H9 (cell line): Measurements from ENCODE around the gene DNAJC1. TPM values are rescaled to one million over a fixed set of nuclear protein-coding genes. Genes with fewer than 3 reads are reported as not detected.

Source experiments
- DNase-seq: peaks from one replicate; pipeline ENCODE4 v3.0.0-alpha.2; 2017
- H2AFZ ChIP-seq: one replicate; pipeline ENCODE4 v1.6.1; 2013; ENCODE audit warnings: mild to moderate bottlenecking, low read length, control low read depth, moderate library complexity
- H2AK5ac ChIP-seq: 2 replicates; pipeline ENCODE4 v1.6.1; 2013; ENCODE audit warnings: low read length, control low read depth, mixed read lengths; ENCODE audit not compliant: insufficient read length
- H2BK120ac ChIP-seq: one replicate; pipeline ENCODE4 v1.6.1; 2013; ENCODE audit warnings: low read depth, mild to moderate bottlenecking, low read length, control low read depth, inconsistent platforms; ENCODE audit not compliant: poor library complexity, severe bottlenecking
- H2BK12ac ChIP-seq: 2 replicates; pipeline ENCODE4 v1.6.1; 2013; ENCODE audit warnings: low read length, control low read depth, mixed read lengths, low read depth; ENCODE audit not compliant: insufficient read length
- H2BK15ac ChIP-seq: 2 replicates; pipeline ENCODE4 v1.6.1; 2013; ENCODE audit warnings: low read depth, low read length, control low read depth
- H2BK20ac ChIP-seq: one replicate; pipeline ENCODE4 v1.6.1; 2013; ENCODE audit warnings: low read depth, mild to moderate bottlenecking, low read length, control low read depth, inconsistent platforms; ENCODE audit not compliant: poor library complexity, severe bottlenecking
- H2BK5ac ChIP-seq: 2 replicates; pipeline ENCODE4 v1.6.1; 2013; ENCODE audit warnings: low read length, control low read depth, mixed read lengths; ENCODE audit not compliant: insufficient read length
- H3K14ac ChIP-seq: 2 replicates; pipeline ENCODE4 v1.6.1; 2013; ENCODE audit warnings: low read length, control low read depth; ENCODE audit not compliant: insufficient read depth
- H3K18ac ChIP-seq: 2 replicates; pipeline ENCODE4 v1.6.1; 2013; ENCODE audit warnings: low read depth, mild to moderate bottlenecking, mixed read lengths, low read length, control low read depth; ENCODE audit not compliant: insufficient read length
- H3K23ac ChIP-seq: 2 replicates; pipeline ENCODE4 v1.6.1; 2013; ENCODE audit warnings: low read length, control low read depth, mixed read lengths, low read depth; ENCODE audit not compliant: insufficient read length
- H3K23me2 ChIP-seq: 2 replicates; pipeline ENCODE4 v1.6.1; 2013; ENCODE audit warnings: low read depth, mild to moderate bottlenecking, mixed read lengths, low read length, control low read depth; ENCODE audit not compliant: insufficient read length, poor library complexity, severe bottlenecking
- H3K27ac ChIP-seq: 2 replicates; pipeline ENCODE4 v1.5.1; 2013; ENCODE audit warnings: low read length, control low read depth, mixed read lengths, low read depth; ENCODE audit not compliant: insufficient read length
- H3K27me3 ChIP-seq: 2 replicates; pipeline ENCODE4 v1.6.1; 2013; ENCODE audit warnings: low read length, control low read depth, inconsistent platforms; ENCODE audit not compliant: insufficient read depth
- H3K4ac ChIP-seq: 2 replicates; pipeline ENCODE4 v1.6.1; 2013; ENCODE audit warnings: low read depth, mild to moderate bottlenecking, control low read depth, inconsistent platforms, low read length, moderate library complexity
- H3K4me1 ChIP-seq: 2 replicates; pipeline ENCODE4 v1.6.1; 2013; ENCODE audit warnings: low read length, control low read depth, inconsistent platforms; ENCODE audit not compliant: insufficient read depth
- H3K4me2 ChIP-seq: 2 replicates; pipeline ENCODE4 v1.6.1; 2013; ENCODE audit warnings: low read length, control low read depth, mixed read lengths; ENCODE audit not compliant: insufficient read length, insufficient read depth
- H3K56ac ChIP-seq: 2 replicates; pipeline ENCODE4 v1.6.1; 2013; ENCODE audit warnings: low read depth, mild to moderate bottlenecking, mixed read lengths, low read length, control low read depth; ENCODE audit not compliant: insufficient read length
- H3K79me1 ChIP-seq: 2 replicates; pipeline ENCODE4 v1.6.1; 2013; ENCODE audit warnings: low read depth, mild to moderate bottlenecking, moderate library complexity, low read length, control low read depth, inconsistent platforms; ENCODE audit not compliant: insufficient read depth, poor library complexity, severe bottlenecking
- H3K79me2 ChIP-seq: 2 replicates; pipeline ENCODE4 v1.6.1; 2013; ENCODE audit warnings: low read length, control low read depth, inconsistent platforms; ENCODE audit not compliant: insufficient read depth
- H3K9ac ChIP-seq: 2 replicates; pipeline ENCODE4 v1.6.1; 2013; ENCODE audit warnings: low read length, control low read depth, mixed read lengths; ENCODE audit not compliant: insufficient read length; ENCODE audit errors: extremely low read depth
- H3K9me3 ChIP-seq: one replicate; pipeline ENCODE4 v1.6.1; 2013; ENCODE audit warnings: low read depth, low read length, inconsistent platforms; ENCODE audit not compliant: control insufficient read depth
- H3T11ph ChIP-seq: one replicate; pipeline ENCODE4 v1.6.1; 2013; ENCODE audit warnings: mild to moderate bottlenecking, low read length, control low read depth, inconsistent platforms
- H4K20me1 ChIP-seq: one replicate; pipeline ENCODE4 v1.6.1; 2013; ENCODE audit not compliant: control insufficient read depth, insufficient read length, insufficient read depth
- H4K5ac ChIP-seq: 2 replicates; pipeline ENCODE4 v1.6.1; 2013; ENCODE audit warnings: low read depth, mild to moderate bottlenecking, mixed read lengths, low read length, control low read depth; ENCODE audit not compliant: insufficient read length
- H4K8ac ChIP-seq: replicated peaks from 2 replicates; pipeline ENCODE4 v1.6.1; 2013; ENCODE audit warnings: low read length, control low read depth, mixed read lengths, low read depth; ENCODE audit not compliant: insufficient read length
- H4K91ac ChIP-seq: 2 replicates; pipeline ENCODE4 v1.6.1; 2013; ENCODE audit warnings: low read depth, mild to moderate bottlenecking, moderate library complexity, mixed read lengths, low read length, control low read depth; ENCODE audit not compliant: insufficient read length
- H3K27ac Mint-ChIP-seq, 3 experiments: 2 replicates in 2 of 3; 3 replicates in 1 of 3; pipeline ENCODE4 v1.8.0; 2020 to 2021; ENCODE audit warnings: mixed read lengths in 3 of 3, mild to moderate bottlenecking in 1 of 3, moderate library complexity in 1 of 3
- H3K27me3 Mint-ChIP-seq: 2 replicates; pipeline ENCODE4 v1.8.0; 2021; ENCODE audit warnings: low read depth, mild to moderate bottlenecking, moderate library complexity, mixed read lengths
- H3K36me3 Mint-ChIP-seq, 3 experiments: 2 replicates in 2 of 3; 3 replicates in 1 of 3; pipeline ENCODE4 v1.8.0; 2020 to 2021; ENCODE audit warnings: low read depth in 3 of 3, mixed read lengths in 3 of 3; ENCODE audit not compliant: insufficient read depth in 1 of 3
- H3K4me1 Mint-ChIP-seq, 2 experiments: 2 replicates each; pipeline ENCODE4 v1.8.0; 2020; ENCODE audit warnings: mixed read lengths in 2 of 2
- H3K4me3 Mint-ChIP-seq, 2 experiments: 2 replicates in 1 of 2; 3 replicates in 1 of 2; pipeline ENCODE4 v1.8.0; 2020 to 2021; ENCODE audit warnings: mild to moderate bottlenecking in 2 of 2, mixed read lengths in 2 of 2, moderate library complexity in 1 of 2
- H3K9me3 Mint-ChIP-seq, 2 experiments: 2 replicates in 1 of 2; 3 replicates in 1 of 2; pipeline ENCODE4 v1.8.0; 2020; ENCODE audit warnings: mild to moderate bottlenecking in 2 of 2, mixed read lengths in 2 of 2, moderate library complexity in 1 of 2
- CTCF ChIP-seq: fragments of 200-600 bp; sonication (generic); conservative IDR thresholded peaks from 3 replicates; pipeline ENCODE4 v1.8.0; 2021; ENCODE audit warnings: antibody characterized with exemption, mild to moderate bottlenecking
- WGBS: extraction: QIAGEN DNeasy Blood & Tissue Kit; methylation state at CpG from one replicate; pipeline ENCODE4 v1.1.7; 2013; ENCODE audit warnings: missing lambda C conversion rate, low lambda C conversion rate, mixed read lengths; ENCODE audit not compliant: insufficient read length; ENCODE audit errors: extremely low coverage; 5-methylcytosine and 5-hydroxymethylcytosine counted together
- total RNA-seq: library from RNA; stranded (reverse); gene quantifications from 2 replicates; pipeline ENCODE4 v1.2.1, GENCODE V29; 2021

DNAJC1 gene
- total RNA-seq, 1 experiment from 2014 or later: 11.2 TPM

- Histone ChIP-seq H4K5ac (no peak overlapping the region), H3K56ac (no peak overlapping the region), H3K79me1 (no peaks in the 10 kb centered on the region), H2BK12ac (no peak overlapping the region), H2AFZ (no peak overlapping the region), H3K27me3 (no peaks in the 10 kb centered on the region), H4K91ac (no peak overlapping the region), H3K79me2 (no peaks in the 10 kb centered on the region), H3K4me2 (no peak overlapping the region), H3K23me2 (no peaks in the 10 kb centered on the region), H4K20me1 (no peaks in the 10 kb centered on the region), H3T11ph (no peak overlapping the region), H3K9me3 (peaks cover 7% of the 10 kb centered on the region), H3K23ac (no peak overlapping the region), H3K4me1 (no peaks in the 10 kb centered on the region), H3K27ac (no peak overlapping the region), H3K9ac (no peak overlapping the region), H2BK5ac (no peak overlapping the region), H3K4ac (no peak overlapping the region), H2AK5ac (no peak overlapping the region), H3K18ac (no peak overlapping the region), H2BK20ac (no peak overlapping the region), H2BK120ac (no peak overlapping the region), H3K14ac (no peak overlapping the region), H2BK15ac (no peak overlapping the region), H4K8ac (no peak overlapping the region)
- H3K4me1 Mint-ChIP-seq: no peaks in the 10 kb centered on the region
- no peaks in the 10 kb centered on the region for H3K27me3 Mint-ChIP-seq
- H3K9me3 Mint-ChIP-seq: peaks cover 26 to 39% of the 10 kb centered on the region in 2 experiments
- WGBS: no CpG with 5 or more reads among the region's 3 CpGs
- no peak for DNase-seq
- peaks cover 10 to 26% (median 13%) of the 10 kb centered on the region in 3 experiments for H3K36me3 Mint-ChIP-seq
- H3K4me3 Mint-ChIP-seq: no peak overlapping the region
- H3K27ac Mint-ChIP-seq: no peak overlapping the region
- no peak for TF ChIP-seq CTCF
Measured at GRCh38 chr10:22049635-22050034, 46.1 kb upstream of the DNAJC1 start.
